HG03469 (cell line): Measurements from ENCODE around the gene LAGE3.
A peak's percentile ranks its signal among the peaks of the same experiment; 100 is the strongest.
"Not testable (repeated sequence)": the region's sequence is repeated elsewhere in the genome, so short reads cannot be mapped to it uniquely, and the experiment has no call there.

Experiments
- ATAC-seq: cut with Tn5 transposase; IDR thresholded peaks from one replicate; pipeline ENCODE4 v1.9.1; 2021; ENCODE audit warnings: mild to moderate bottlenecking, moderate library complexity, moderate number of reproducible peaks; ENCODE audit not compliant: unreplicated experiment

LAGE3 gene

GRCh38 chrX:154502989-154503388, 23.9 kb upstream of the LAGE3 start:
- no peak for ATAC-seq

- ATAC-seq, result no peak
Observed at GRCh38 chrX:154502098-154502497, 23.0 kb upstream of the LAGE3 start.

- ATAC-seq, result not testable (repeated sequence)
Observed at GRCh38 chrX:154501423-154501822, 22.3 kb upstream of the LAGE3 start.

- not testable (repeated sequence) for ATAC-seq
Observed at GRCh38 chrX:154496591-154497137, 17.6 kb upstream of the LAGE3 start.

GRCh38 chrX:154495472-154495922, 16.4 kb upstream of the LAGE3 start:
- no peak for ATAC-seq

- no peak for ATAC-seq
Observed at GRCh38 chrX:154494715-154495114, 15.6 kb upstream of the LAGE3 start.

- peak; percentile 75 for ATAC-seq
Observed at GRCh38 chrX:154490414-154491083, 11.5 kb upstream of the LAGE3 start, which contains the start of gene SLC10A3. Gene SLC10A3, minus strand, starts transcription at chrX:154490629. Its CDS starts 1,689 bp downstream, at chrX:154488940.

GRCh38 chrX:154490021-154490413, 10.9 kb upstream of the LAGE3 start:
- peak; percentile 2 for ATAC-seq

GRCh38 chrX:154489182-154489581, 10.1 kb upstream of the LAGE3 start:
- ATAC-seq, result no peak

- no peak for ATAC-seq
Observed at GRCh38 chrX:154488336-154489075, 9.4 kb upstream of the LAGE3 start.

- no peak for ATAC-seq
Observed at GRCh38 chrX:154487518-154488290, 8.6 kb upstream of the LAGE3 start.

- no peak for ATAC-seq
Observed at GRCh38 chrX:154486396-154487207, 7.5 kb upstream of the LAGE3 start, which contains the start of gene UBL4A. Gene UBL4A, minus strand, starts transcription at chrX:154486615. Its CDS starts 31 bp downstream, at chrX:154486584.

GRCh38 chrX:154486052-154486395, 6.9 kb upstream of the LAGE3 start:
- ATAC-seq, result no peak

- ATAC-seq, result no peak
Observed at GRCh38 chrX:154485150-154486051, 6.3 kb upstream of the LAGE3 start.

- ATAC-seq, result no peak
Observed at GRCh38 chrX:154484255-154485149, 5.4 kb upstream of the LAGE3 start.

- no peak for ATAC-seq
Observed at GRCh38 chrX:154483325-154483724, 4.2 kb upstream of the LAGE3 start.

- no peak for ATAC-seq
Observed at GRCh38 chrX:154482786-154483185, 3.7 kb upstream of the LAGE3 start.

- no peak for ATAC-seq
Observed at GRCh38 chrX:154481911-154482601, 3.0 kb upstream of the LAGE3 start.
